Stomach (tissue), 9 donors: ENCODE measurements around the gene SRC. TPM values are rescaled to one million over a fixed set of nuclear protein-coding genes. Genes with fewer than 3 reads are reported as not detected.

Source experiments
- DNase-seq, 2 donors: peaks; one replicate each; pipeline versions ENCODE4 v3.0.0 to v3.0.0-alpha.2; 2013 to 2019
- H3K27ac ChIP-seq, 5 donors: fragments of 200-600 bp in 4 of 5; sonication (generic) in 4 of 5; one replicate each; pipeline ENCODE4 v1.5.1; 2013 to 2019; ENCODE audit warnings: mild to moderate bottlenecking in 1 of 5, moderate library complexity in 1 of 5
- H3K27me3 ChIP-seq, 3 donors: fragments of 200-600 bp; sonication (generic); one replicate each; pipeline ENCODE4 v1.5.1; 2017 to 2019; ENCODE audit warnings: mixed run types in 1 of 3
- H3K36me3 ChIP-seq, 4 donors: fragments of 200-600 bp; sonication (generic); 1 replicate in 3 of 4; 2 replicates in 1 of 4; pipeline ENCODE4 v1.5.1; 2016 to 2019
- H3K4me1 ChIP-seq, 4 donors: fragments of 200-600 bp; sonication (generic); one replicate each; pipeline ENCODE4 v1.5.1; 2016 to 2019
- H3K4me3 ChIP-seq, 4 donors: fragments of 200-600 bp; sonication (generic) in 3 of 4; one replicate each; pipeline ENCODE4 v1.5.1; 2016 to 2019; ENCODE audit warnings: mild to moderate bottlenecking in 1 of 4
- H3K9me3 ChIP-seq, 4 donors: fragments of 200-600 bp; sonication (generic); one replicate each; pipeline ENCODE4 v1.5.1; 2016 to 2019
- CTCF ChIP-seq, 7 experiments: fragments of 450-650 bp in 4 of 7; fragments of 200-600 bp in 3 of 7; sonication (generic) in 3 of 7; IDR thresholded peaks; one replicate each; pipeline ENCODE4 v1.5.1; 2016 to 2019; ENCODE audit warnings: antibody characterized with exemption in 7 of 7, control low read depth in 2 of 7, mild to moderate bottlenecking in 1 of 7
- EP300 ChIP-seq: sonication (generic); formaldehyde crosslinking; IDR thresholded peaks from one replicate; pipeline ENCODE4 v1.6.1; 2017; ENCODE audit warnings: antibody characterized with exemption
- POLR2A ChIP-seq, 4 donors: fragments of 450-650 bp; IDR thresholded peaks; one replicate each; pipeline ENCODE4 v1.6.1; 2016; ENCODE audit warnings: antibody characterized with exemption in 4 of 4, control low read depth in 2 of 4, mild to moderate bottlenecking in 1 of 4, moderate library complexity in 1 of 4
- POLR2AphosphoS5 ChIP-seq, 3 donors: sonication (generic); formaldehyde crosslinking; IDR thresholded peaks; one replicate each; pipeline ENCODE4 v1.6.1; 2016; ENCODE audit warnings: antibody characterized with exemption in 3 of 3
- WGBS, 5 donors: extraction: QIAGEN DNeasy Blood & Tissue Kit in 3 of 5; methylation state at CpG; one replicate each; pipeline versions ENCODE4 v1.1.5 to v1.1.7; 2013 to 2018; 5-methylcytosine and 5-hydroxymethylcytosine counted together
- intact Hi-C: fragments of 100-400 bp; cut with DNase I; formaldehyde crosslinking; loops from one replicate; pipeline ENCODE4 v1.15.1; 2023; ENCODE audit warnings: low total_unique reads
- polyA plus RNA-seq, 3 donors: library from polyadenylated mRNA; stranded (reverse); fragments of 200-250 nt; gene quantifications; one replicate each; pipeline ENCODE4 v1.2.3, GENCODE V29; 2013
- total RNA-seq, 5 donors: library from RNA; depleted of rRNA; stranded (reverse); fragments of >200 nt; gene quantifications; one replicate each; pipeline versions ENCODE4 v1.1.0 to v1.2.3, GENCODE V29; 2014 to 2016
- donor health status: healthy with polysubstance abuse.
- donor health status: Bipolar disorder and iron deficiency.
- donor health status: healthy.

SRC gene
- total and polyA plus RNA-seq, 8 donors, result 31.6 to 471 (median 47.3) TPM

GRCh38 chr20:37315021-37315451 lies 30.9 kb upstream of the SRC start:
- Histone ChIP-seq H3K27ac (peak overlapping the region; percentile 76 to 90 (median 87)), H3K4me3 (no peak overlapping the region), H3K36me3 (peaks cover 8 to 39% (median 31%) of the 10 kb centered on the region in 4 donors), H3K27me3 (no peaks in the 10 kb centered on the region), H3K4me1 (peaks cover 49 to 84% (median 61%) of the 10 kb centered on the region in 4 donors), H3K9me3 (no peaks in the 10 kb centered on the region)
- DNase-seq, result peak; percentile 59 to 78
- TF ChIP-seq POLR2AphosphoS5 (IDR thresholded peaks at IDR 0.05) (peak; percentile 54 to 60 (median 60)), POLR2A (IDR thresholded peaks at IDR 0.05) (no peak)
- WGBS, 5 donors, result 35 to 52% (median 42%) methylated on average over 11 to 12 of the region's 12 CpGs
- intact Hi-C loops, result no loop called here

DNA sequence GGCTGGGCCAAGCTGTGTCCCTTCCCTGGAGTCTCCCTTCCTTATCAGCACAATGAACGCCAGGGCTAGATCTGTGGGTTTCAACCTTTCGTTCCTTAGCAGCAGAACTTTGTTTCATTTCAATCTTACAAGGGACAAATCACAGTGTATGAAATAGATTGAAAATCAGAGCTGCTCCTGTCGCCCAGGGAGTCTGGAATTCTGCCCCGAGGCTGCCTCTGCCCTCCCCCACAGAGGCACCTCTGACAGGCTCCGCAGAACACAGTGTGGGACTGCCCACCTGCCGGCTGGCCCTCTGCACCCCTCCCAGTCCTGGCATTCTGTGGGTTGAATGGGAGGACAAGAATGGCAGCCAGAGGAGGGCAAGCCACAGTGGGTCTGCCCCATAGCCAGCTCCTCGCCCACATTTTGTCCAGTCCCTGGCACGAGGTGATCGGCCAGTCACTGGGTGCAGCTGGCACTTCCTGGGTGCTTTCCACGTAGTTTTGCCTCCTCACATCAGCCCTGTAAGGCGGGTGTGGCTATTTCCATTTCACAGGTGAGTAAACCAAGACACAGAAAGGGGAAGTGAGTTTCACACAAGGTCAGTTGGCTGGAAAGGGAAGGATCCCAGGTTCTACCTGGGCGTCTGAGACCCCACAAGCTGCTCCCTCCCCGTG lies 30.4 kb upstream of the SRC start:
- intact Hi-C loops, result no loop called here
- TF ChIP-seq CTCF (IDR thresholded peaks at IDR 0.05), result no peak
- no peak for TF ChIP-seq POLR2AphosphoS5 (IDR thresholded peaks at IDR 0.05)
- no peak for TF ChIP-seq EP300
- no peak for TF ChIP-seq POLR2A (IDR thresholded peaks at IDR 0.05)
- Histone ChIP-seq H3K27ac (peak overlapping the region; percentile 76 to 90 (median 87)), H3K36me3 (peaks cover 8 to 33% (median 26%) of the 10 kb centered on the region in 4 donors), H3K9me3 (no peaks in the 10 kb centered on the region), H3K27me3 (no peaks in the 10 kb centered on the region), H3K4me3 (no peak overlapping the region), H3K4me1 (peaks cover 43 to 79% (median 56%) of the 10 kb centered on the region in 4 donors)
- DNase-seq, result peak in 1 of 2 donors; percentile 57
- 36 to 42% (median 40%) methylated on average over 13 of the region's 13 CpGs for WGBS, 5 donors

- Histone ChIP-seq H3K27ac (peak overlapping the region; percentile 76 to 90 (median 87)), H3K9me3 (no peaks in the 10 kb centered on the region), H3K36me3 (peaks cover 8 to 27% (median 23%) of the 10 kb centered on the region in 4 donors), H3K27me3 (no peaks in the 10 kb centered on the region), H3K4me1 (peaks cover 40 to 72% (median 51%) of the 10 kb centered on the region in 4 donors), H3K4me3 (no peak overlapping the region)
- TF ChIP-seq CTCF (IDR thresholded peaks at IDR 0.05) (no peak), EP300 (no peak), POLR2AphosphoS5 (IDR thresholded peaks at IDR 0.05) (no peak), POLR2A (IDR thresholded peaks at IDR 0.05) (no peak)
- DNase-seq, result peak; percentile 25 to 64
- intact Hi-C loops, result no loop called here
- WGBS, 5 donors, result 77 to 86% (median 80%) methylated on average over 15 of the region's 15 CpGs
These were observed 29.7 kb upstream of the SRC start for GRCh38 chr20:37316116-37316774.

DNA sequence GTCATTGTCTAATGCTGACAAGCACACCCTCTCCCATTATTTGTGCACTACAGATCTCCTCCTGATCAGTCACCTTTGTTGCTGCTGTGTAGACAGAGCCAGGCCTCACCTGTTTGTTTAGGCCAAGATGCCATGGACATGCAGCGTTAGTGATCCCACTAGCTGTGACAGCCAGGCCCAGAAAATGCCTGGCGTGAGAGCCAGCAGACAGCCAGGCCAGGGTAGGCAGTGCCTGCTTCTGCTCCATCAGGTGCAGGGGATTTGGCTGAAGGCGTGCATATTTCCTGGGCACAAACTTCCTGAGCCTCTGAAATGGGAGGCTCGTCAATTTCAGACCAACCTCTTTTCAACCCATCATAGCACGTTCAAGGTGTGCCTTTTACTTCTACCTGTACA lies 29.2 kb upstream of the SRC start:
- DNase-seq, result no peak
- intact Hi-C loops, result no loop called here
- H3K27ac ChIP-seq, result peak overlapping the region in 4 of 5 donors; percentile 87 to 90 (median 87)

GRCh38 chr20:37317316-37317715 lies 28.6 kb upstream of the SRC start:
- no peak for TF ChIP-seq EP300
- no peak for TF ChIP-seq POLR2AphosphoS5 (IDR thresholded peaks at IDR 0.05)
- TF ChIP-seq CTCF (IDR thresholded peaks at IDR 0.05), result no peak
- TF ChIP-seq POLR2A (IDR thresholded peaks at IDR 0.05), result no peak
- H3K4me3 ChIP-seq, result no peak overlapping the region
- no peak for DNase-seq
- 80 to 89% (median 87%) methylated on average over 6 of the region's 6 CpGs for WGBS, 5 donors
- peaks cover 33 to 61% (median 45%) of the 10 kb centered on the region in 4 donors for H3K4me1 ChIP-seq
- no peaks in the 10 kb centered on the region for H3K27me3 ChIP-seq
- peak overlapping the region in 4 of 5 donors; percentile 35 to 87 (median 87) for H3K27ac ChIP-seq
- peaks cover 8 to 27% (median 23%) of the 10 kb centered on the region in 4 donors for H3K36me3 ChIP-seq
- no peaks in the 10 kb centered on the region for H3K9me3 ChIP-seq
- intact Hi-C loops, result no loop called here

More for the DNA sequence above, 29.2 kb upstream of the SRC start:
- Histone ChIP-seq H3K9me3 (no peaks in the 10 kb centered on the region), H3K36me3 (peaks cover 8 to 27% (median 23%) of the 10 kb centered on the region in 4 donors), H3K4me1 (peaks cover 38 to 67% (median 47%) of the 10 kb centered on the region in 4 donors), H3K4me3 (no peak overlapping the region), H3K27me3 (no peaks in the 10 kb centered on the region)
- TF ChIP-seq POLR2A (IDR thresholded peaks at IDR 0.05) (no peak), EP300 (no peak)
- WGBS, 5 donors, result 88 to 93% (median 90%) methylated on average over 5 of the region's 5 CpGs
